Activated CD4-positive, CD25-positive, alpha-beta regulatory T cell treated with anti-CD3 and anti-CD28 coated beads, Interleukin-2, amount 50 U/mL, for 24 hours (primary cell): ENCODE measurements around the gene CCN5.
"Not testable (repeated sequence)": the region's sequence is repeated elsewhere in the genome, so short reads cannot be mapped to it uniquely, and the experiment has no call there.

Experiments used
- ATAC-seq, 2 donors: fragments of 150-1000 bp; cut with Tn5 transposase; one replicate each; pipeline ENCODE4 v1.10.0; 2021; ENCODE audit warnings: mild to moderate bottlenecking in 1 of 2, moderate library complexity in 1 of 2

The CCN5 gene

GRCh38 chr20:44761423-44761822 lies 46.3 kb downstream of the CCN5 start:
- no peak for ATAC-seq

- no peak for ATAC-seq
Measured at GRCh38 chr20:44762466-44763140, 47.4 kb downstream of the CCN5 start.

DNA sequence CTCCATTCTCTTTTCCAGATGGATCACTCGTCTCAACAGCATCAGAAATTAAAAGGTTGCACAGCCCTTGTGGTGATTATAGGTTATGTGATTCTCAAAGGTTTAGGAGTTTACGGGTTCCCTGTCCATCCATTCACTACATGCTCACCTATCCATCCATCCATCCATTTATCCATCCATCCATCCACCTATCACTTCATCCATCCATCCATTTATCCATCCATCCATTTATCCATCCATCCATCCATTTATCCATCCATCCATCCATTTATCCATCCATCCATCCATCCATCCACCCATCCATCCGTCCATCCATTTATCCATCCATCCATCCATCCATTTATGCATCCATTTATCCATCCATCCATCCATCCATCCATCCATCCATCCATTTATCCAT lies 48.6 kb downstream of the CCN5 start:
- ATAC-seq, result not testable (repeated sequence)

- no peak for ATAC-seq
Measured at GRCh38 chr20:44765091-44765490, 49.9 kb downstream of the CCN5 start.

GRCh38 chr20:44765701-44766347 lies 50.7 kb downstream of the CCN5 start:
- no peak for ATAC-seq

DNA sequence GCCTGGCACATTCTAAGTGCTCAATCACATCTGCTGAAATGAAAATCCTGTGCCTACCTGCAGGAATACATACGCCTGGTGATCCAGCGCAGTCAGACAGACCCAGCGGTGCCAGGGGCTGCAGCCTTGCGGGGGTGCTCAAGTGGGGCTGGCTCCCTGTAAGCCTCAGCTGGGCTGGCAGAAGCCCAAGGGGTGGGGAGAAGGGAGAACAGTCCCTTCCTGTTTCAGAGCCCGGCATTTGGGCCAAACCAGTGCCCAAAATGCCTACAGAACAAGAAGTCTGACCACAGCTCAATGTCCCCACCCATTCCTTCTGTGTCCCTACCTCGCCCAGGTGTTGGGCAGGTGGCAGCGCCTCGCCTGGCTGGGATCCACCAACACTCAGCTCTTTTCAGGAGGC lies 53.1 kb downstream of the CCN5 start:
- ATAC-seq, result no peak

GRCh38 chr20:44768854-44769480 lies 53.8 kb downstream of the CCN5 start:
- ATAC-seq, result no peak

DNA sequence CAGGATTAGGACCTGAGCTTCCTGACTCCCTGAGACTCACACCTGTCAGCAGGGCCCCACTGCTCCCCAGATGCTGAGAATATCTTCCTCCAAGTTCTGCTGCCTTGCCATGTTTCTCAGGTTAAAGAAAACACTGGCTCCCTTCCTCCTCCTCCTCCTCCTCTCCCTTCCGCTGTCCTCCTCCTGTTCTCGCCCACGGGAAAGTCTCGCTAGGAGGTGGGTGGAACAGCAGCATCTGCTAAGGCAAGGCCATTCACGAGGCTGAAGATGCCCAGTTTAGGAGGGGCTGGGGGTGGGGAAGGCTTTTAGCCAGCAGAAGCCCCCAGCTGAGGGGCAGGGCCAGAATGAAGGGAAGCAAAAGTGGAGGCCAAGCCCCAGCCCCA lies 54.3 kb downstream of the CCN5 start:
- no peak for ATAC-seq

DNA sequence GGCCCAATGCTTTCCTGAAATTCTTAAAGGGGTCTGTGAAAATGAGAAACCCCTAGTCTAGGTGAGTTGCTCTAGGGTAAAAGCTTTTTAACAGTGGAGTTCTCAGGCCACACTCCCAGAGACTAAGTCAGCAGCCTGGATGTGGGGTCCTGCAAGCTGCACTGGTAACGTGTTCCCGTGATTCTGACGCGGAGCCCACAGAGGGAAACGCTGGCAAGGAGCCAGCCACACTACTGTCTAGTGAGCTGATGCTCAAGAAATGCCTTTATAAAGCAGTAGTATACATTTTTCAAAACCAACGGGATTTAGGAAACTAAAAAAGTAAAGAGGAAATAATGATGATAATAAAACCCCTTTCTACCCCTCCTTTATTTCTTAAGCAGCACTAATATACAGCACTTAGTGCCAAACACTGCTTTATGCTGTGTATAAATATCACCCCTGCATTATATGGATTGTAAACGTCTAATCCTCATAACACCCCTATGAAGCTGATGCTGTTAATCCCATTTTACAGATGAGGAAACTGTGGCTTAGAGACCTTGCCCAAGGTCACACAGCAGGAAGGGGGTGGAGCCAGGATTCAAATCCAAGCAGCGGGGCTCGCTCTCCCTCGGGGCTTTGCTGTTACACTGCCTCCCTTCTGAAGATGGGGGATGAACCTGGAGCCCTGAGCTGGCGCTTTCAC lies 55.5 kb downstream of the CCN5 start:
- ATAC-seq, result no peak

- no peak for ATAC-seq
Measured at GRCh38 chr20:44771172-44771535, 56.0 kb downstream of the CCN5 start.

- no peak for ATAC-seq
Measured at GRCh38 chr20:44772636-44773035, 57.5 kb downstream of the CCN5 start.

GRCh38 chr20:44773070-44773829 lies 58.1 kb downstream of the CCN5 start:
- no peak for ATAC-seq

- ATAC-seq, result no peak
Measured at GRCh38 chr20:44776980-44777379, 61.8 kb downstream of the CCN5 start.
